Calu3 (cell line): ENCODE measurements around the gene ALLC. TPM values are rescaled to one million over a fixed set of nuclear protein-coding genes. Genes with fewer than 3 reads are reported as not detected.

ENCODE experiments used
- BruUV-seq: library from RNA; stranded (reverse); fragments of 400-500 nt; replicated peaks from 2 replicates; lab custom pipeline; 2021; lab: Mats Ljungman, UMichigan
- CTCF ChIA-PET: fragments of 300-600 bp; sonication (Branson Sonifier 250); formaldehyde crosslinking; loops from one replicate; lab custom pipeline; 2022; ENCODE audit warnings: antibody characterized with exemption; lab: Charles Lee
- DNase-seq: peaks from one replicate; pipeline ENCODE4 v3.0.0; 2022
- H3K27ac Mint-ChIP-seq: one replicate; pipeline ENCODE4 v1.8.0; 2022; ENCODE audit warnings: mixed read lengths; ENCODE audit not compliant: unreplicated experiment
- H3K27me3 Mint-ChIP-seq: one replicate; pipeline ENCODE4 v1.8.0; 2022; ENCODE audit warnings: mixed read lengths; ENCODE audit not compliant: unreplicated experiment
- H3K36me3 Mint-ChIP-seq: one replicate; pipeline ENCODE4 v1.8.0; 2022; ENCODE audit warnings: mild to moderate bottlenecking, moderate library complexity, mixed read lengths; ENCODE audit not compliant: insufficient read depth, unreplicated experiment
- H3K4me1 Mint-ChIP-seq: one replicate; pipeline ENCODE4 v1.8.0; 2022; ENCODE audit warnings: mild to moderate bottlenecking, low read depth, mixed read lengths; ENCODE audit not compliant: unreplicated experiment
- H3K4me3 Mint-ChIP-seq: one replicate; pipeline ENCODE4 v1.8.0; 2022; ENCODE audit warnings: mild to moderate bottlenecking, low read depth, moderate library complexity, mixed read lengths; ENCODE audit not compliant: unreplicated experiment
- H3K9me3 Mint-ChIP-seq: one replicate; pipeline ENCODE4 v1.8.0; 2022; ENCODE audit warnings: low read depth, mixed read lengths; ENCODE audit not compliant: unreplicated experiment
- CTCF ChIP-seq: fragments of 200-600 bp; IDR thresholded peaks from one replicate; pipeline ENCODE4 v1.8.0; 2022; ENCODE audit warnings: antibody characterized with exemption; ENCODE audit not compliant: unreplicated experiment
- intact Hi-C: fragments of 100-400 bp; cut with micrococcal nuclease; formaldehyde crosslinking; loops from one replicate; pipeline ENCODE4 v1.10.0; 2022; ENCODE audit not compliant: unreplicated experiment
- total RNA-seq: library from RNA; stranded (reverse); gene quantifications from 2 replicates; pipeline ENCODE4 v1.2.3, GENCODE V29; 2022

Gene ALLC
- total RNA-seq, 1 experiment from 2014 or later: not detected

- intact Hi-C loops: no loop called here
- no peaks in the 10 kb centered on the region for H3K9me3 Mint-ChIP-seq
- no peak overlapping the region for H3K4me3 Mint-ChIP-seq
- H3K27ac Mint-ChIP-seq: no peak overlapping the region
- peaks cover 76% of the 10 kb centered on the region for H3K27me3 Mint-ChIP-seq
- DNase-seq: no peak
- H3K36me3 Mint-ChIP-seq: peaks cover 16% of the 10 kb centered on the region
- BruUV-seq: no TSS peak
- TF ChIP-seq CTCF: no peak
- H3K4me1 Mint-ChIP-seq: peaks cover 15% of the 10 kb centered on the region
- CTCF ChIA-PET: no interaction called here
These were observed 10.8 kb upstream of the ALLC start for GRCh38 chr2:3647246-3647645.

- no peak overlapping the region for H3K27ac Mint-ChIP-seq
- H3K4me3 Mint-ChIP-seq: no peak overlapping the region
- peaks cover 15% of the 10 kb centered on the region for H3K4me1 Mint-ChIP-seq
- BruUV-seq: no TSS peak
- DNase-seq: no peak
- CTCF ChIA-PET: no interaction called here
- intact Hi-C loops: no loop called here
- no peaks in the 10 kb centered on the region for H3K9me3 Mint-ChIP-seq
- peaks cover 12% of the 10 kb centered on the region for H3K36me3 Mint-ChIP-seq
- no peak for TF ChIP-seq CTCF
- peaks cover 68% of the 10 kb centered on the region for H3K27me3 Mint-ChIP-seq
These were observed 10.0 kb upstream of the ALLC start for GRCh38 chr2:3647831-3648651.

- no peak for DNase-seq
- no TSS peak for BruUV-seq
- no peak for TF ChIP-seq CTCF
- H3K27me3 Mint-ChIP-seq: peaks cover 67% of the 10 kb centered on the region
- H3K27ac Mint-ChIP-seq: no peak overlapping the region
- H3K4me1 Mint-ChIP-seq: peaks cover 15% of the 10 kb centered on the region
- no peak overlapping the region for H3K4me3 Mint-ChIP-seq
- CTCF ChIA-PET: no interaction called here
- H3K36me3 Mint-ChIP-seq: peaks cover 11% of the 10 kb centered on the region
- intact Hi-C loops: no loop called here
- no peaks in the 10 kb centered on the region for H3K9me3 Mint-ChIP-seq
These were observed 9.3 kb upstream of the ALLC start for GRCh38 chr2:3648652-3649177.

GRCh38 chr2:3649581-3649980 is 8.4 kb upstream of the ALLC start:
- BruUV-seq: no TSS peak
- H3K27me3 Mint-ChIP-seq: peaks cover 68% of the 10 kb centered on the region
- no peak overlapping the region for H3K27ac Mint-ChIP-seq
- peaks cover 11% of the 10 kb centered on the region for H3K36me3 Mint-ChIP-seq
- H3K9me3 Mint-ChIP-seq: no peaks in the 10 kb centered on the region
- TF ChIP-seq CTCF: no peak
- no peak for DNase-seq
- H3K4me3 Mint-ChIP-seq: no peak overlapping the region
- H3K4me1 Mint-ChIP-seq: peaks cover 15% of the 10 kb centered on the region
- intact Hi-C loops: no loop called here
- CTCF ChIA-PET: no interaction called here
